GM19452 (cell line): ENCODE measurements around the gene AHNAK2.
A peak's percentile ranks its signal among the peaks of the same experiment; 100 is the strongest.

Experiments used
- ATAC-seq: cut with Tn5 transposase; IDR thresholded peaks from one replicate; pipeline ENCODE4 v1.9.1; 2021; ENCODE audit not compliant: unreplicated experiment

The AHNAK2 gene

DNA sequence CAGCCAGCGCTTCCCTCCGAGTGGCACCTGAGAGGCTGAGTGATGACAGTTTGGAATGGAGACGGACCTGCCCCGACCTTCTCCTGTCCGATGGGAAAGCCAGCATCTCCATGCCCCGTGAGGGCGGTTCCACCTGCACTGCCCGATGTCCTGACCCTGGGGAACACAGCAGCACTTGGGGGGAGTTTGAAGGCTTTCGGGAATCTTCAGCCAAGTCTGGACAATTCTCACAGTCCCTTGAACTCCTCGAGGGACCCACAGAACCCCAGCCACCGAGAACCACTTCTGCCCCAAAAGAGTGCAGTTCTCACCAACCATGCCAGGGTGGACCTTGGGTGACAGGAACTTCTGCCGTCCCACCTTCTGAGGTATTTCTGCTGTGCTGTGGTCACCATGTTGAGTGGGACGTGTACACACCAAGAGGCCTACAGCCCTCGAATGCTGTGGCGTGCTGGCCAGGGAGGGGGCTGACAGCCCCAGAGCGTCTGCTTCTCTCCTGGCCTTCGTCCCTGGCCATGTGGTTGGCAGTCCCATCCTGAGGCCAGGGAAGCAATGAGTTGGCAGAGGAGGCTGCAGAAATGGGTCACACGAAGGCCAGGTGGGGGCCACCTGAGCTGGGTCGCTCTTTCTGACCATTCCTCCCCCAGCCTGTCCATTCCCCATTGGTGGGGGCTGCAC, 8.5 kb upstream of the AHNAK2 start:
- ATAC-seq, result no peak

DNA sequence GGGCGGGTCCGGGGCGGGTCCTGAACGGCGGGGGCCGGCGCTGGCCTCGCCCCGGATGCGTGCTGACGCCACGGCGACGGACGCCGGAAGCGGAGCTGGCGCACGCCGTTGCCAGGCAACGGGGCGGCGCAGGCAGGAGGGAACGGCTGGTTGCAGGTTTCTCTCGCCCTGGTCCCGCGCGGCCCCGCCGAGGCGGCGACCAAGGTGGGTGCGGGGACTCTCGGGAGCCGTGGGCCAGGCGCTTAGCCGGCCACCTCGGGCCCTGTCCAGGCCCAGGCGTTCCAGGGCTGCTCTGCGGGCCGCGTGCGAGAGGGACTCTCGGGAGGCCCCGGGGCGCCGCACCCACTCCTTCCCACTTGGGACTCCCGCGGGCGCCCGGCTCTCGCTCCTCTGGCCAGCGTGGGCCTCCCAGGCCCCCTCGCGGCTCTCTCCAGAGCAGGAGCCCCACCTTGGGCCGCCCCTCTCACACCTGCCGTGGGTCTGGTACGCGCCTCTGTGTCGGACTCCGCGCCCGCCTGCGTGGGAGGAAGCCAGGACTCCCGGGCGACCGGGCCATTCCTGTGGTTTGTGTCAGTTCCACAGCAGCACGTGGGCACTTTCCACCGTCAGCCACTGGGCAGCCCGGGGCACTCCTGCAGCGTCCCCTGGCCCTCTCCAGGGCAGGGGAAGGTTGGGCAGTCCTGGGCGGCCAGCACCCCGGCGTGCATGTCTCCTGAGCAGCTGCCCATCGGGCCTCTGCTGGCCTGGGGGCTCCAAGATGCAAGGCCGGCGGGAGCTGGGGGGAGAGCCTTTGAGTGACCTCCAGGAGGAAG, 7.7 kb upstream of the AHNAK2 start, which contains the start of gene CLBA1:
Gene CLBA1, plus strand, starts transcription at position 114 of the 812 bp plus-strand sequence. Its CDS starts 644 bp downstream, at position 758.
- peak; percentile 93 for ATAC-seq

DNA sequence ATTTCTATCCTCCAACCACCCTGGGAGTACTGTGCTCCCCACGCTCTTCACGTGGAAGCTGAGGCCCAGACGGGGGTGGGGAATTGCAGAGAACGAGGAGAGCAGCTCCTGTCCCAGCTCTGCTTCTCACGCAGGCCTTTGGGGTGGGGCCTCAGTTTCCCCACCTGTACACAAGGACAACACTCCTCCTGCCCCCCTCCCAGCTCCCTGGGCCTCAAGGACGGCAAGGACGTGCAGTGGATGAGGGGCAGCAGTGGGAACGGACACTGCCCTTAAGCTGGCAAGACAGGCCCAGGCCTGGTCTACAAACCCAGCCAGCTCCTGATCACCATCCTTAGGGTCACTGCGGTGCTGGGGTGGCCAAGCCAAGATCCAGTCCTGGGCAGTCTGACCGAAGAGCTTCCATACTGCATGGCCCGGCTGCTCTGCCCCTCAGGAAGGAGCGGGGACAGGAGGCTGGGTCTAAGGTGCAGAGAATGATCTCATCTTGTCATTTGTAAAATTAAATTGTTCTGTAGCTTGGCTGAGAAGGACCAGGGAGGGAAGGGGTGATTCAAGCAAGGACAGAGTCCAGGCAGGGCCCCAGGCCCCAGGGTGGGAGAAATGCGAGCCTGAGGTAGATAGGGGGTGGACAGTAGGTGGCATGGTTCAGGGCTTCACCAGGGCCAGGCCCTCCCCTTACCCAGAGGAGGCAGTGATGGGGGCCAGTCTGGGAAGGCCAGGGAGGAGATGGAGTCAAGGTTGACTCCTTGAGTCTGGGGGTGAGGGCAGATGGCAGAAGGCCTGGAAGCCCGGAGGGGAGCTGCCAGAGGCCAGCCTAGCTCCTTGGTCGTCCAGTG, 6.1 kb upstream of the AHNAK2 start:
- no peak for ATAC-seq

DNA sequence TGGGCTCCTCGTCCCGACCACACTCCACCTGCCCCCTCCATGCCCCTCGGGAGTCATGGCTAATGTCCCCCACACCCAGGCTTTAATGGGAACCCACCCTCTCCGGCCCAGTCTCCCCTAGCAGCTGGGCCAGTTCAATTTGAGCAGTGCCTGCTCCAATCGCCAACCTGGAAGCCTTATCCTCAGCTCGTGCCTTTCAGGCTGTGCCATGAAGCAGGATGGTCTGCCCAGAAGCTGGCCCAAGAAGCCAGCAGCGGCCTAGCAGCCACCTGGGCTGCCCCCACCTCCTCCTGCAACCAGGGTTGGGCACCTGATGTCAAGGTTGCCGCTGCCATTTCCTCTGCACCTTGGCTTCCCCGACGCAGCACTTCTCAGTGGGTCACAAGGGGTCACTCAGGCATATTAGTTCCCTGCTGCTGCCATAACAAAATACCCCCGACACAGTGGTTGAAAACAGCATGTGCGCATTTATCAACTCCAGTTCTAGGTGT, 5.1 kb upstream of the AHNAK2 start:
- no peak for ATAC-seq

DNA sequence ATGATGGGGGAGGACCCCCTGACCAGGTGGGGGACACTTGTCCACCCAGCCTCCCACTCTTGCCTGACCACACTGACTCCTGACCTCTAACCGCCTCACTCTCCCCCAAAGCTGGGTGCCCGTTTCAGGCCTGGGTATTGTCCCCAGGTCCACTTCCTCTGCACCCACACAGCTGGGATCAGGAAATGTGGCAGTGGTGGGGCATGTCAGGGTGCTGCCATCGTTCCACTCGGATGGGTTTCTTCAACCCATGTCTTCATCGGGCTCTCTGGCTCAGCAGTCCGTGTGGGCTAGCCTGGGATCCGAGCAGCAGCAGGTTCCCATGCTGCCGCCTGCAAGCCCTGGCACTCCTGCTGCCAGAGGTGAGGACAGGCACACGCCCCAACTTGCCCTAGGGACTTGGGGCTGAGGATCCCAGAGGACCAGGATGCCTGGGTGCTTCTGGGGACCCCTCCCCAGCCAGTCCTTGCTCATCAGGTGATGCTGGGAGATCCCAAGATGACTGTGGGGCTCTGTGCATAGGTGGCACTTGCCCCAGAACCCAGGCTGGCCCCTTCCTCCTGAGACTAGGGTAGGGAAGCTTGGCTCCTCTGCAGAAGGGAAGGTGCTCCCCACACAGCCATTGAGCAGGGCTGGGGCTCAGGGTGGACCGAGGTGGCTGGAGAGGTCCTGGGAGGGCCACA, 4.5 kb upstream of the AHNAK2 start:
- no peak for ATAC-seq

DNA sequence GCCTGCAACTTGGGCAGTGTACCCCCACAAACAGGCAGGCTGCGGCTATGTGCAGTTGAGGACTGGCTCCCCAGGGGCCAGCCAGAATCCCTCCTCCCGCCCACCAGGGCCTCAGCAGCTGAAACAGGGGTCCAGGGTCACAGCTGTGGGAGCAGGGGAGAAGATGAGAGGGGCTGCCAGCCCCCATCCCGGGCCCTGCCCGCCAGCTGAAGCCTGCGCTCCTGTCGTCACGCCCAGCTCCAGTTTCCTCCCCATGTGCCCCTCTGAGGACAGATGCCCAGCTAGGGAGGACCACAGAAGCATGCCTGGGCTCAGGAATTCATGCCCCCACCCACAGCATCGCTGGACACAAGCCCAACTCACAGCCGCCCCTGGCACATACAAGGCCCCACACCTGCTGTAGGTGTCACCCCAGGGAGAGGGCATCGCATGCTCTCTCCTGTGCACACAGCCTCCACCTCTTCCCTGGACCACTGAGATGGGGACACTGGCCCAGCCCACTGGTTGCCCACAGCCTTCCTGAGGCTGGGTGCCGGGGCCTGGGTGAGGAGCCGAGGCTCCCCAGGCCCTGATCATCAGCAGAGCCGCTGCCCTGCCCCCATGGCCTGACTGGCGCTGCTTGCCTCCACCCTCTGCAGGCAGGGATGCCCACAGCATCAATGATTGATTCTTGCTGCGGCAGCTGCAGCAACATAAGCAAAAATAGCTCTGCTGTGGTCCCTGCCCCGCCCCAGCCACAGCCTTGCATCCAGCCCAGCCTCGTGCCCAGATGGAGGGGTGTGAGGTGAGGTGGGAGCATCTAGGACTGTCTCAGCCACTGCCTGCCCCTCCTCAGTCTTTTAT, 3.7 kb upstream of the AHNAK2 start:
- no peak for ATAC-seq

DNA sequence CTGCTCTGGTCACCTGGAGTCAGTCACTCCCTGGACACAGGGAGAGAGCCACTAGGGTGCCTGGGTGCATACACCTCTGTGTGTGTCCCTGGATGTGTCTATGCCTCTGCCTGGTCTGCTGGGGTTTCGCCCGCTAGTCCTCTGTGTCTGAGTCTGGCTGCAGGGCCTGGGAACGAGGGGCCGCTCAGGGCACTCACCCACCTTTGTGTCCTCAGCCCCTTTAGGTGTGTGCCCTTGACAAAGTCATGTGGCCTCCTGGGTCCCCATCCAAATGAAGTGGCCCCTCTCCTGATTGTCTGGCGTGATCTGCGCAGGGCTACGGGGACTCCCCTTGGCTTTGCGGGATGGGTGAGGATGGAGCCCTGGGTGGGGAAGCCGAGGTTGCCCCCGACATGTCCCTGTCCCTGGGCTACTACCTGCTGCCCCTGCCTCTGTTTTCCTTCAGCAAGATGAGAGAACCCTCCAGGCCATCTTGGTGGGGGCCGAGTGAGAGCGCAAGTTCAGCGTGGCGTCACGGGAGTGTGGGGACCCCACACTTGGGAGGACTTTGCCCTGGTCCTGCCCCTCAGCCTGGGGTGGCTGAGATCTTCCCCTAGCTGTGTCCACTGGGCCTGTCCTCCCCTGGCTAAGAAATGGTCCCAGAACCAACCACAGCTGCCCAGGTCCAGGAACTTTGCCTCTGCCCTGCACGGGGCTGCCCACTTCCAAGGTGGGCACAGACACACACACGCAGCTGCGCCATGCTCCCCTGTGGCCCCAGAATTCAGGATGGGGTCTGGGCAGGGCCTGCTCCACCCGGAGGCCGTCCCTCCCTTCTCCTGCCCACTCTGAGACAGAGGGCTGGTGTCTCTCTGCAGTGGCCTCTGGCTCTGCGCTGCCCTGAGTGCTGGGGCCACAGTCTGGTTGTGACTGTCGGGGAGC, 2.7 kb upstream of the AHNAK2 start:
- ATAC-seq, result no peak

DNA sequence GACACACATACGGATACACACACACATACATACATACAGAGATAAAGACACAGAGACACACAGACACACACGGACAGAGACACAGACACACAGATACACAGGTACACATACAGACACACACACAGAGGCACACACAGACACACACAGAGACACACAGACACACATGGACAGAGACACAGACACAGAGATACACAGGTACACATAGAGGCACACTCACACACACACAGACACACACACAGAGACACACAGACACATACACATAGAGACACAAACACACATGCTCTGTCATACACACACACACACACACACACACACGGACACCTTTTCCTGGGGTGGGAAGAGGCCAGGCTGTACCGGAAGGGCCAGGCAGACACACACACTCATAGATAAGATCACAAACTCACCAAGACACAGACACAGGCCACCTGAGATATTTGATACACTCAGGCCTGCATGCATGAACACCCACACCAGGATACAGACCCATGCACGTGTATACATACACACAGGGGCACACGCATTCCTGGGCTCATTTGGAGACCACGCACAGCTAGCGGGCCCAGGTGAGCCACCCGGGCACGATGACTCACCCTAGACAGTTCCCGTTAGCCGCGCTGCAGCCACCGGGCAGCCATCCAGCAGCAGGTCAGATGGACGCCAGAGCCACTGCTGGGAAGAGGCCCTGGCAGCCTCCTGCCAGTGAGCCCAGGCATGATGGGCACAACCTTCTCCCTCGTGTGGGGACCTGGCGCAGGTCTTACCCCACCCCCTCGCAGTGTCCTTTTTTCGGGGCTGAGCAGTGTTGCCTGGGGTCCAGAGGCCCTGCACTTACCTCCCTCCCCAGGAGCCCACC, 1.8 kb upstream of the AHNAK2 start:
- no peak for ATAC-seq

DNA sequence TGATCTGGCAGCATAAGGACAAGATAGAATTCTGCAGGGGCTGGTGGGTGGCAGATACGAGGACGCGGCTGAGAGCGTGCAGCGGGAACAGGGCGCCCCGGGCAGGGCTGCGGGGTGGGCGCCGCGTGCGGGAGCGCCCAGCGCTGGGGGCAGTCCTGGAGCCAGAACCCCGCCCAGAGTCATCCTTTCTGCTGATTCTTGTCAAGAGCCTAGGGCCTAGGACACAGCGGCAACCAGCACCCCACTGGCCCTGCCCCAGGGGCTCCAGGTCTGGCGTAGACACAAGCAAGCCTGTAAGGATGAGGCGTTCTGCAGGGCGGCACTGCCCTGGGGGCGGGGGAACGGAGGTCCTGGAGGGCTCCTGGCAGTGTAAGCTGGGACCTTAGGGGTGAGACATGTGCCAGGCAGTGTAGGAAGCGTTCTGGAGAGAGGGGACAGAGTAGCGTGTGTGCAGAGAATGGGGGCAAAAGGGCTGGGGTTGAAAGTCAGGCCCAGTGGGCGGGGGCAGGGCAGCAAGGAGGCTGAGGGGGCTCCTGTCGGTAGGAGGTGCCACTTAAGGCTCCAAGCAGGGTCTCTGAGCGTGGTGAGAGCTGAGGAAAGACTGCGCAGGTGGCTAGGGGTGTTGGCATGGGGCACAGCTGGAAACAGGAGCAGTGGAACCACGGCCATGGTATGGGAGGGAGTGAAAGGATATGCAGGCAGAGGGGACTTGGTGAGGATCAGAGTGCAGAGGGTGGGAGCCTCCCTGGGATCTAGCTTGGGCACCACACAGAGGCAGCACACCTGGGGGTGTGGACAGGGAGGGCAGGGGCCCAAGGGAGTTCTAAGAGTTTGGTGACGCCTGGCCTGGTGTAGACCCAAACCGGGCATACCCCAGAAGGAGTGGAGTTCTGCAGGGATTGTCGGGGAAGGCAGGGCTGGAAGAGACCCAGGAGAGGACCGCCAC, 845 bp upstream of the AHNAK2 start:
- ATAC-seq, result no peak

DNA sequence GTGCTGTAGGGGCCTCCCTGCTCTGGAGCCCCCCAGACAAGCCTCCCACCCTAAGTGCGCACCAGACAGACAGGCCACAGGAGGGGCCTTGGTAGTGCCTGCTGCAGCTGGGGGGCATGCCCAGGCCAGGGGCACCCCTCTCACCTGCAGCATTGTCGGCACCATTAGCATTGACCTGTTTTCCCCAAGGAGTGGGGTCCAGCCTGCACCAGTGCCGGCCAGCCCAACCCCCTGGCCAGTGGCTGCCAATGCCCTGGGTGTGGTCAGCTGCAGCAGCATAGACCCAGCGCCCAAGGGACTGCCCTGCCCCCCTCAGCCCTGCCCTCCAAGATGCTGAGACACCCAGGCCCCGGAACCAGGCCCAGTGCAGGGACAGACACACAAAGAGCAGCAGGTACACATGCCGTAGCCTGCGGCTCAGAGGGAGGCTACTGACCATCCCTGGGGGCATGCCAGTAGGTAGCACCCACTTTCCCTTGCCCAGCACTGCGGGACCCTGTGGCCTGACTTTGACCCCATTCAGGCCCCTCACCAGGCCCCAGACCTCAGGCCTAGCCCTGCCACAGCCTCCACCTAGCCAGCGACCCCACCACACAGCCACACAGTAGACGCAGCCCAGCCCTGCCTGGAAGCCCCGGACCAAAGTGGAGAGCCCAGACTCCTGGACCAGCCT, 1.0 kb downstream of the AHNAK2 start:
- no peak for ATAC-seq

DNA sequence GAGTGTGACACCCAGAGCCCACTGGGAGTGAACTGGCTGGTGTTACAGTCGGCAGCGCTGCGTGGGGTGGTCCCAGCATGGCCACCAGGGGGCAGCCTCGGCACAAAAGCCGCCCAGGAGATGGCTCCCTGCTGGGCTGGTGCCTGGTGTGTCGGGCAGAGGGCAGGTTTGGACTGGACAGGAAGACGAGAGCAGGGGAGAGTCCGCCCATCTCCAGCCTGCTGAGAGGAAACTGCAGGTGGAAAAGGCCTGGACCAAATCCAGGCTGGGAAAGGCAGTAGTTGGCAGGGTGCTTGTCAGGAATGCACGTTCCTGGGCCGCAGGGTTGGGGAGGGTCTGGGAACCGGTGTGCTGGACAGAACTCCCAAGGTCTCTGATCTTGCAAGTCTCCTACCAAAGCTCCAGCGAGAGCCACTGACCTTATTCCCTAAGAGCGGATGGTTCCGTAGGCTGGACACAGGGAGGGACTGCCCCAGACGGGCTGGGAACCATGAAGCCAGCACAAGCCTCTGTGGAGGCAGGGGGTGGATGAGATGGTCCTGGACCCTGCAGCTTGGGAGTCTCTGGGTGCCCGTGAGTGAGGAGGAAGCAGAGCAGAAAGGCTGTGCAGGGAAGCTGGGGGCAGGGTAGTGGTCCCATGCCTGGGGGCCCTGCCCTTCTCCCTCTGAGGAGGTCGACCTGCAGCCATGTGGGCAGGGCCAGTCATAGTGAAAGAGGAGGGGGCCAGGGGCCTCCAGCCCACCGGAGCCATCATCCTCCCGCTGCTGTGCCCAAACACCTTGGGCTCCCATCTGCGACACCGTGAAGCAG, 1.8 kb downstream of the AHNAK2 start:
- no peak for ATAC-seq

DNA sequence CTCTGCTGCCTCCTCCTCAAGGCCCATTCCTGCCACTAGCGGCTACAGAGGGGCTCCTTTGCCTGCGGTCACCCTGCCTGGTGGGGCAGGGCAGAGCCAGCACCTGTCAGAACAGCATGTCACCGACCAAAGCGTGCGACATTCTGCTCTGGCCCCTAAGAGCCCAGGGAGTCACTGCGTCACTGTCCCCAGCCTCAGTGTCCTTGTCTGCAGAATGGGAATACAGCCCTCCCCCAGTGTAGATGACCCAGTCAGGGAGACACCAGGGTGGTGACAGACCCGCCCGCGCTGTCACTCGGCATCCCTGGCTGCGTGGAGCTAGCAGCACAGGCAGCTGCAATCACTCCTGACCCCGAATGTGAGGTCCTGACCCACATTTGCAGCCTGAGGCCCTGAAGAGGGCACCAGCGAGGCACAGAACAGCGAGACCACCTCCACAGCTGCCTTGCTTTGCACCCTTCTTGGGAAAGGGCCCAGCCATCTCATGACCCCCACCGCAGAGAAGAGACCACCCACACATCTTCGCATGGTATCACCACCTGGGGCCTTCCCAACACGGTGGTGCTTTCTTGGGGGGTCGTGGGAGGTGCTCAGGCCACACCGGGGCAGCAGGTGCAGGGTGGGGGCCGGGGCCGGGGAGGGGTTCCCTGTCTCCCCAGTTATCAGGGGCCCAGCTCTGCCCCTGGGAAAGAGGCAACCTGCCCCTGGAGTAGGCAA, 2.5 kb downstream of the AHNAK2 start:
- no peak for ATAC-seq

DNA sequence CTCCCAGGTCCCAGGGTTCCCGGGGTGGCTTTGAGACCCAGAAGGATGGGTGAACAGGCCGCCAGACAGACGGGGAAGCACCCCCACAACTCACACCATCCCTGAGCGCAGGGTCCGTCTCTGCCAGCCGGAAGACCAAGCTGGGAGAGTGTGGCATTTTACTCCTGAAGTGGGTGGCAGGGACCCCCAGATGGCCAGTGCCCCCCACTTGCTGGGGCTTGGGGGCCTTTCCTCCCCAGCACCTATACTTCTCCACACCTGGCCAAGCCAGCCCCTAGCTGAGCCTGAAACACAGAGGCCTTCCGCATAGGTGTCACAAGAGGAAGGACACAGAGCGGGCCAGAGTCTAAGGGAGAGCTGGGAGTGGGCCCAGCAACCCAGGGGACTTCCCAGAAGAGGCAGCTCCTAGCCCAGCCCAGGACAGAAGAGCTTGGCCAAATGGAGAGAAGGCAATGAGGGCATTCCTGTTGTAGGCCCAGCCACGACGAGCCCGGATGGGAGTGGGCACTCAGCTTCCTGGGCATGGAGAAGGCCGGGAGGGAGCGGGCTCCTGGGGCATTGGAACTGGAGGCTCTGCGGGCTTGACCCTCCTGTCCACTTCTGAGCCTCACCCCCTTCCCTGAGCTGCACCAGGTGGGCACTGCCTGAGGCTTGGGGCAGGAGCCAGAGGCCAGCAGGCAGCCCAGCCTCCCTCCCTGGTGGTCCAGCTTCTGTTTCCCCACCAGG, 3.3 kb downstream of the AHNAK2 start:
- no peak for ATAC-seq

DNA sequence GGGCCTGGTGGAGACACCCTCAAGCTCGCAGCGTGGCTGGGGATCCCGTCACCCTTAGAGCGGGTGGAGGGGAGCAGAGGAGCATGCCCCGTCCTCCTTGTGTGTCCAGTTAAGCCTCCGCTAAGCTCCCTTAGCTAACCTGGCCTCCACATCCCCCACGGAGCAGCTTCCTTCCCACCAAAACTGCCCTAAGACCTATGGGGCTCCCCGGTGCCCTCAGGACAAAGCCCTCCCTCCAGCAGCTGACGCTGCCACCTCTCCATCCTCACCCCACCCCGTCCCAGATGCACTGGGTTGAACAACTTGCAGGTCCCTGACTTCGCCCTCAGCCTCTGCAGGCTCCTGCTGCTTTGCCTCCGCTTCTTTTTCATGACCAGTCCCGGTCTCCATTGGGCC, 4.0 kb downstream of the AHNAK2 start:
- ATAC-seq, result no peak
